ENCODE data around the gene SETBP1.

- TF ChIP-seq ATF3 (CRISPR knock-in tag; conservative IDR thresholded peaks at IDR 0.05) (no peak), MLX (CRISPR knock-in tag; IDR thresholded peaks at IDR 0.05) (no peak), CTCF (IDR thresholded peaks at IDR 0.05) (no peak), ZNF138 (CRISPR knock-in tag; conservative IDR thresholded peaks at IDR 0.05) (no peak), AR (CRISPR knock-in tag; IDR thresholded peaks at IDR 0.05) (no peak), CREB1 (CRISPR knock-in tag; IDR thresholded peaks at IDR 0.05) (no peak), SMAD4 (CRISPR knock-in tag; IDR thresholded peaks at IDR 0.05) (no peak), ZNF425 (CRISPR knock-in tag; conservative IDR thresholded peaks at IDR 0.05) (no peak), MYBL2 (CRISPR knock-in tag; IDR thresholded peaks at IDR 0.05) (no peak), NR2C2 (CRISPR knock-in tag; IDR thresholded peaks at IDR 0.05) (no peak), NFYB (CRISPR knock-in tag; conservative IDR thresholded peaks at IDR 0.05; ENCODE audit: low read depth) (no peak), PRRX2 (CRISPR knock-in tag; IDR thresholded peaks at IDR 0.05) (no peak), ZNF671 (CRISPR knock-in tag; IDR thresholded peaks at IDR 0.05) (no peak)
Measured at GRCh38 chr18:44754567-44754966, 73.9 kb downstream of the SETBP1 start.
